K562 (cell line): ENCODE data around the gene PHF20. TPM values are rescaled to one million over a fixed set of nuclear protein-coding genes. Genes with fewer than 3 reads are reported as not detected.

Source experiments
- ATAC-seq: fragments of 200-7000 bp; cut with Tn5 transposase; 3 replicates; pipeline ENCODE4 v1.9.1; 2020; ENCODE audit warnings: moderate library complexity
- BruUV-seq: library from RNA; stranded (reverse); fragments of 400-500 nt; replicated peaks from 2 replicates; lab custom pipeline; 2021; lab: Mats Ljungman, UMichigan
- CTCF ChIA-PET: fragments of 300-600 bp; formaldehyde crosslinking; extraction: SDS; loops from one replicate; lab custom pipeline; 2021; ENCODE audit warnings: low intra/inter-chr PET ratio; lab: Yijun Ruan, JAX
- POLR2A ChIA-PET: fragments of 300-600, 350-650 bp; sonication (Branson Sonifier 250); formaldehyde crosslinking; extraction: SDS; loops from one replicate; lab custom pipeline; 2021; ENCODE audit warnings: antibody characterized with exemption, inconsistent platforms; lab: Yijun Ruan, JAX
- DNase-seq, 4 experiments: peaks; one replicate each; pipeline versions ENCODE4 v3.0.0 to v3.0.0-alpha.2; 2011 to 2018; ENCODE audit warnings: low spot score in 3 of 4, mixed read lengths in 3 of 4; ENCODE audit errors: extremely low read depth in 1 of 4
- FAIRE-seq: peaks from 2 replicates; lab custom pipeline; 2011; peaks lifted over from hg19 to GRCh38; lab: Jason Lieb, UNC
- H2AFZ ChIP-seq: 2 replicates; pipeline ENCODE4 v1.6.0; 2011; ENCODE audit warnings: low read depth, low read length, control low read depth, inconsistent platforms
- H3K27ac ChIP-seq: fragments of 200-600 bp; 3 replicates; pipeline ENCODE4 v1.8.0; 2011; ENCODE audit warnings: low read depth, mild to moderate bottlenecking, control low read depth, inconsistent platforms, low read length, moderate library complexity, mixed read lengths; ENCODE audit errors: extremely low read depth
- H3K27me3 ChIP-seq, 2 experiments: fragments of 300-600 bp in 1 of 2; 2 replicates in 1 of 2; 3 replicates in 1 of 2; pipeline versions ENCODE4 v1.6.0 to v1.8.0; 2011; ENCODE audit warnings: inconsistent platforms in 2 of 2, low read length in 2 of 2, mild to moderate bottlenecking in 1 of 2, mixed read lengths in 1 of 2, moderate library complexity in 1 of 2; ENCODE audit not compliant: control insufficient read depth in 2 of 2, insufficient read depth in 2 of 2
- H3K36me3 ChIP-seq: fragments of 300-600 bp; 3 replicates; pipeline ENCODE4 v1.8.0; 2011; ENCODE audit warnings: mild to moderate bottlenecking, low read length, inconsistent platforms; ENCODE audit not compliant: control insufficient read depth, insufficient read depth
- H3K4me1 ChIP-seq, 2 experiments: fragments of 200-600 bp in 1 of 2; replicated peaks in 1 of 2; 2 replicates in 1 of 2; 3 replicates in 1 of 2; pipeline versions ENCODE4 v1.5.1 to v1.8.0; 2011; ENCODE audit warnings: inconsistent platforms in 2 of 2, low read length in 2 of 2, mild to moderate bottlenecking in 1 of 2, mixed read lengths in 1 of 2, moderate library complexity in 1 of 2; ENCODE audit not compliant: control insufficient read depth in 2 of 2, insufficient read depth in 2 of 2
- H3K4me2 ChIP-seq: 2 replicates; pipeline ENCODE4 v1.6.1; 2011; ENCODE audit warnings: low read length, control low read depth, inconsistent platforms, mixed read lengths; ENCODE audit not compliant: insufficient read depth
- H3K4me3 ChIP-seq: fragments of 200-600 bp; sonication (generic), shearing (Covaris generic); 2 replicates; pipeline ENCODE4 v1.5.1; 2016; ENCODE audit warnings: control low read depth, inconsistent platforms
- H3K79me2 ChIP-seq: fragments of 200-600 bp; 3 replicates; pipeline ENCODE4 v1.8.0; 2011; ENCODE audit warnings: low read length, inconsistent platforms; ENCODE audit not compliant: control insufficient read depth, insufficient read depth
- H3K9ac ChIP-seq, 2 experiments: 2 replicates each; pipeline versions ENCODE4 v1.6.0 to v1.6.1; 2011; ENCODE audit warnings: low read depth in 2 of 2, low read length in 2 of 2, control low read depth in 1 of 2, inconsistent platforms in 1 of 2, mild to moderate bottlenecking in 1 of 2, mixed read lengths in 1 of 2; ENCODE audit not compliant: insufficient read depth in 1 of 2
- H3K9me1 ChIP-seq: one replicate; pipeline ENCODE4 v1.6.0; 2011; ENCODE audit warnings: inconsistent platforms, mild to moderate bottlenecking, low read length, moderate library complexity; ENCODE audit not compliant: control insufficient read depth, insufficient read depth
- H3K9me3 ChIP-seq: replicated peaks from 2 replicates; pipeline ENCODE4 v1.5.1; 2011; ENCODE audit warnings: low read depth, low read length, inconsistent platforms; ENCODE audit not compliant: control insufficient read depth, insufficient read depth
- H4K20me1 ChIP-seq: replicated peaks from 2 replicates; pipeline ENCODE4 v1.6.1; 2011; ENCODE audit warnings: low read length, inconsistent platforms, mixed read lengths; ENCODE audit not compliant: control insufficient read depth, insufficient read depth
- POLR2AphosphoS5 ChIP-seq: IDR thresholded peaks from 2 replicates; pipeline ENCODE4 v1.6.1; 2011; ENCODE audit warnings: mild to moderate bottlenecking, low read depth, low read length, moderate library complexity; ENCODE audit not compliant: control insufficient read depth, insufficient read depth
- RBFOX2 ChIP-seq: fragments of 200-400 bp; formaldehyde crosslinking; IDR thresholded peaks from 2 replicates; pipeline ENCODE4 v1.6.1; 2017; ENCODE audit warnings: low read depth, mild to moderate bottlenecking, low read length, moderate library complexity
- ZFX ChIP-seq: sonication (generic); formaldehyde crosslinking; IDR thresholded peaks from 2 replicates; pipeline ENCODE4 v1.8.0; 2022; ENCODE audit warnings: mild to moderate bottlenecking, missing genetic modification reagents, moderate library complexity
- ZZZ3 ChIP-seq: fragments of 450-650 bp; IDR thresholded peaks from 2 replicates; pipeline ENCODE4 v1.6.1; 2016; ENCODE audit warnings: antibody characterized with exemption, mild to moderate bottlenecking, moderate library complexity
- WGBS: fragments of 100-300 bp; shearing (Covaris generic); methylation state at CpG from one replicate; pipeline ENCODE4 v1.1.6; 2016; ENCODE audit warnings: low coverage, mixed read lengths; ENCODE audit not compliant: insufficient coverage; ENCODE audit errors: missing lambda C conversion rate; 5-methylcytosine and 5-hydroxymethylcytosine counted together
- in situ Hi-C: fragments of 300-500 bp; cut with MboI; formaldehyde crosslinking; loops from 4 replicates; pipeline ENCODE4 v1.15.0; 2018; ENCODE audit warnings: inconsistent platforms, mixed read lengths
- intact Hi-C: fragments of 100-400 bp; cut with micrococcal nuclease; formaldehyde crosslinking; loops from 2 replicates; pipeline ENCODE4 v1.14.2; 2022
- polyA plus RNA-seq, 8 experiments: library from polyadenylated mRNA; depleted of rRNA in 4 of 8; stranded (reverse) in 5 of 8; unstranded in 3 of 8; fragments of >200 nt; fragmentation: Nextera tagmentation in 2 of 8; fragmentation: Illumina TruSeq in 1 of 8; extraction: Ambion mirVana in 2 of 8; extraction: Trizol in 1 of 8; gene quantifications; 2 replicates each; pipeline versions ENCODE4 v1.2.1 to v1.2.3, GENCODE V29; 2011 to 2014; ENCODE audit warnings: inconsistent platforms in 1 of 8, missing spikeins in 1 of 8
- total RNA-seq, 7 experiments: library from RNA; depleted of rRNA in 6 of 7; stranded (reverse); fragments of >200 nt in 6 of 7; fragmentation: Illumina TruSeq in 2 of 7; extraction: Trizol in 2 of 7; gene quantifications; 2 replicates each; pipeline versions ENCODE4 v1.2.1 to v1.2.3, GENCODE V29; 2011 to 2021; ENCODE audit warnings: low replicate concordance in 1 of 7
- TF ChIP-seq, protein P1 (sequence below): fragments of 250-450 bp; sonication (Bioruptor Pico); IDR thresholded peaks from 2 replicates; pipeline ENCODE4 v1.4.0; 2020; ENCODE audit warnings: mild to moderate bottlenecking, moderate library complexity, borderline replicate concordance

PHF20 gene
- total and polyA plus RNA-seq, 9 of the 15 experiments (the other 6 are each of a cell fraction or from before 2014, with no cell fraction given) = 49.9 to 196 (median 70.7) TPM

DNA sequence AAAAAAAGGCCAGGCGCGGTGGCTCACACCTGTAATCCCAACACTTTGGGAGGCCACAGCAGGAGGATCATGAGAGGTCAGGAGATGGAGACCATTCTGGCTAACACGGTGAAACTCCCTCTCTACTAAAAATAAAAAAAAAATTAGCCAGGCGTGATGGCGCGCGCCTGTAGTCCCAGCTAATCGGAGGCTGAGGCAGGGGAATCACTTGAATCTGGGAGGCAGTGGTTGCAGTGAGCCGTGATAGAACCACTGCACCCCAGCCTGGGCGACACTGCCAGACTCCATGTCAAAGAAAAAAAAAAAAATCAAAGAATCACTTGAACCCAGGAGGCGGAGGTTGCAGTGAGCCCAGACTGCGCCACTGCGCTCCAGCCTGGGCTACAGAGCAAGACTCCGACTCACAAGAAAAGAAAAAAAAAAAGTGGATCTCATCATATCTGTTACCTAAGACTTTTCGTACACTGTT lies 33.9 kb upstream of the PHF20 start:
- Histone ChIP-seq H3K4me1 (peaks cover 0 to 13% of the 10 kb centered on the region in 2 experiments; a peak in 2 of 5 replicates), H3K27me3 (no peaks in the 10 kb centered on the region), H3K4me3 (no peak overlapping the region), H3K4me2 (no peak overlapping the region), H3K9me3 (no peaks in the 10 kb centered on the region), H4K20me1 (peaks cover 56% of the 10 kb centered on the region), H3K79me2 (peaks cover 96% of the 10 kb centered on the region), H3K27ac (no peak overlapping the region), H3K9me1 (no peaks in the 10 kb centered on the region), H3K36me3 (peaks cover 82% of the 10 kb centered on the region), H3K9ac (no peak overlapping the region), H2AFZ (no peak overlapping the region)
- no peak for FAIRE-seq
- in situ Hi-C loops (no loop called here), intact Hi-C loops (no loop called here)
- ChIA-PET POLR2A (interaction anchor here (0.9 to 7.0 kb wide), 5 partner anchors 10 to 216 kb away, joined by 3 to 99 read pairs (median 4); partner anchors contain the start of gene SCAND1), CTCF (no interaction called here)
- no TSS peak for BruUV-seq
- TF ChIP-seq ZFX (CRISPR knock-in tag) = 0 out of 2 replicates have a peak, but pooled peaks have one; percentile 13
- peak; percentile 5; the same call in 1 of the 2 replicates for TF ChIP-seq POLR2AphosphoS5
- TF ChIP-seq ZZZ3 = no peak
- TF ChIP-seq, protein P1, sequence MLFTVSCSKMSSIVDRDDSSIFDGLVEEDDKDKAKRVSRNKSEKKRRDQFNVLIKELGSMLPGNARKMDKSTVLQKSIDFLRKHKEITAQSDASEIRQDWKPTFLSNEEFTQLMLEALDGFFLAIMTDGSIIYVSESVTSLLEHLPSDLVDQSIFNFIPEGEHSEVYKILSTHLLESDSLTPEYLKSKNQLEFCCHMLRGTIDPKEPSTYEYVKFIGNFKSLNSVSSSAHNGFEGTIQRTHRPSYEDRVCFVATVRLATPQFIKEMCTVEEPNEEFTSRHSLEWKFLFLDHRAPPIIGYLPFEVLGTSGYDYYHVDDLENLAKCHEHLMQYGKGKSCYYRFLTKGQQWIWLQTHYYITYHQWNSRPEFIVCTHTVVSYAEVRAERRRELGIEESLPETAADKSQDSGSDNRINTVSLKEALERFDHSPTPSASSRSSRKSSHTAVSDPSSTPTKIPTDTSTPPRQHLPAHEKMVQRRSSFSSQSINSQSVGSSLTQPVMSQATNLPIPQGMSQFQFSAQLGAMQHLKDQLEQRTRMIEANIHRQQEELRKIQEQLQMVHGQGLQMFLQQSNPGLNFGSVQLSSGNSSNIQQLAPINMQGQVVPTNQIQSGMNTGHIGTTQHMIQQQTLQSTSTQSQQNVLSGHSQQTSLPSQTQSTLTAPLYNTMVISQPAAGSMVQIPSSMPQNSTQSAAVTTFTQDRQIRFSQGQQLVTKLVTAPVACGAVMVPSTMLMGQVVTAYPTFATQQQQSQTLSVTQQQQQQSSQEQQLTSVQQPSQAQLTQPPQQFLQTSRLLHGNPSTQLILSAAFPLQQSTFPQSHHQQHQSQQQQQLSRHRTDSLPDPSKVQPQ (CRISPR knock-in tag) = no peak
- TF ChIP-seq RBFOX2 = peak; percentile 50
- no peak for ATAC-seq
- DNase-seq = no peak
- WGBS = 93% methylated on average over 14 of the region's 15 CpGs
